ENCODE results near the gene YDJC. TPM values are rescaled to one million over a fixed set of nuclear protein-coding genes. Genes with fewer than 3 reads are reported as not detected.

Gene YDJC
- total RNA-seq, 1 donor from 2014 or later = 80.8 TPM

DNA sequence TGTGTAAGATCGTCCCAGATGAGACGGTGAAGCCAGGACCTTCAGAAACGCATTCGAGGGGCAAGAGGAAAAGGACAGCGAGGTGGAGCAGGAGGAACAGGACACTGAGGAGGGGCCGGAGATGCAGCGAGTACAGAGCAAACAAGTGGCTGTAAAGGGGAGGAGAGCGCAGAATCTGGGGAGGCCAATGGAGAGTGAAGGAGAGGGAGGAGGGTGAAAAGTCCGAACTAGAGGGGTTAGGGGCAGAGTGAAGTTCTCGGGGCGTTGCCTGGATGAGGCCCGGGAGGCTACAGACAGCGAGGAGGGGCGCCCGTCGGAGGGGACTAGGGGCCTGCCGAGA, 27.2 kb upstream of the YDJC start:
- TF ChIP-seq, protein P1, sequence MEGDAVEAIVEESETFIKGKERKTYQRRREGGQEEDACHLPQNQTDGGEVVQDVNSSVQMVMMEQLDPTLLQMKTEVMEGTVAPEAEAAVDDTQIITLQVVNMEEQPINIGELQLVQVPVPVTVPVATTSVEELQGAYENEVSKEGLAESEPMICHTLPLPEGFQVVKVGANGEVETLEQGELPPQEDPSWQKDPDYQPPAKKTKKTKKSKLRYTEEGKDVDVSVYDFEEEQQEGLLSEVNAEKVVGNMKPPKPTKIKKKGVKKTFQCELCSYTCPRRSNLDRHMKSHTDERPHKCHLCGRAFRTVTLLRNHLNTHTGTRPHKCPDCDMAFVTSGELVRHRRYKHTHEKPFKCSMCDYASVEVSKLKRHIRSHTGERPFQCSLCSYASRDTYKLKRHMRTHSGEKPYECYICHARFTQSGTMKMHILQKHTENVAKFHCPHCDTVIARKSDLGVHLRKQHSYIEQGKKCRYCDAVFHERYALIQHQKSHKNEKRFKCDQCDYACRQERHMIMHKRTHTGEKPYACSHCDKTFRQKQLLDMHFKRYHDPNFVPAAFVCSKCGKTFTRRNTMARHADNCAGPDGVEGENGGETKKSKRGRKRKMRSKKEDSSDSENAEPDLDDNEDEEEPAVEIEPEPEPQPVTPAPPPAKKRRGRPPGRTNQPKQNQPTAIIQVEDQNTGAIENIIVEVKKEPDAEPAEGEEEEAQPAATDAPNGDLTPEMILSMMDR (IDR thresholded peaks at IDR 0.05) = no peak
- Histone ChIP-seq H3K27ac (no peak overlapping the region), H3K27me3 (no peaks in the 10 kb centered on the region), H3K36me3 (no peaks in the 10 kb centered on the region), H3K9me3 (no peaks in the 10 kb centered on the region), H3K4me1 (peaks cover 4 to 7% of the 10 kb centered on the region in 2 donors), H3K4me3 (peak overlapping the region; percentile 56 to 78)
- intact Hi-C loops (cut with DNase I) = no loop called here
- no peak for DNase-seq (ENCODE audit: low spot score in 2 of 2)

DNA sequence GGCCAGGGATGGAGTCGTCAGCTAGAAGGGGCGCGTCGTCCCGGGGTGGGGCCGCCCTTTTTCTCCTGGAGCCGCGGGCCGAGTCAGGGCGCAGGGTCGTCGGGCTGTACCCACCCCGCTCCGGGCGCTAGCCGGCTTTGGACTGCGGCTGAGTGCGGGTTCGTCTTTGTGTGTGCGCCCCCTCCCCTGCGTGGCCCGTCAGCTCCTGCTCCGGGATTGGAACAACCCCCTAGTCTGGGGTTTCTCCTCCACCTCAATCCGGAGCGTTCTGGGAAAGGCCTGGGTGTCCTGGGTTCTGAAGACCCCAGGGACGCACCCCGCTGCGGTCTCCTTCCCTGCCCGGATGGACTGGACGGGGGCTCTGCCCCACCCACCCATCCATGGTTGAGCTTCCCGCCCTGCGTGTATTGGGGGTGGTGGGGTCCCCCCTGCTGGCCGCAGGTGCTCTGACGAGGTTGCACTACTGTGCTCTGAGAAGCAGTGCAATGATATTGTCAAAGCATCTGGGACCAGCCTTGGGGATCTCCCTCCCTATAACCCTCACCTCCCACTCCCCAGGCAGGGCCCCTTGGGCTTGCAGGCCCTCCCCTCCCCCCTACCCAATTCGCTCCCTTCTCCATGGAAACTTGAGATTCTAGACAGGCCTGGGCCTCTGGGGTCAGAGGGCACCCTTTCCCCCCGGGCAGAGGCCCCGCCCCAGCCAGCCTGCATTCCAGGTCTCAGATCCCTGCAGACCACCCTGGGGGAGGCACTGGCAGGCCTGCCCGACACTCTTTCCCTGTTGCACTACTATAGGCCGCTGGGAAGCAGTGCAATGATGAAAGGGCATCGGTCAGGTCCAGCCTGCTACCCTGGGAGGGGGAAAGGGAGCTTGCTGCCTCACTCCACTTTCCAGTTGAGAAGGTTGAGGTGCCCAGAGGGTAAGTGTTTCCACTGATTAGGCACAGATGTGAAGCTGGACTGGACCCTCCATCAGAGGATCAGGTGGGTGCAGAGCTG, 23.0 kb upstream of the YDJC start:
- TF ChIP-seq, protein P1 (IDR thresholded peaks at IDR 0.05) = no peak
- Histone ChIP-seq H3K36me3 (peaks cover 0 to 5% of the 10 kb centered on the region in 2 donors), H3K4me3 (peak overlapping the region; percentile 52 to 69), H3K4me1 (peaks cover 9 to 12% of the 10 kb centered on the region in 2 donors), H3K27ac (no peak overlapping the region), H3K9me3 (no peaks in the 10 kb centered on the region), H3K27me3 (no peaks in the 10 kb centered on the region)
- no peak for DNase-seq (ENCODE audit: low spot score in 2 of 2)
- intact Hi-C loops (cut with DNase I) = no loop called here

DNA sequence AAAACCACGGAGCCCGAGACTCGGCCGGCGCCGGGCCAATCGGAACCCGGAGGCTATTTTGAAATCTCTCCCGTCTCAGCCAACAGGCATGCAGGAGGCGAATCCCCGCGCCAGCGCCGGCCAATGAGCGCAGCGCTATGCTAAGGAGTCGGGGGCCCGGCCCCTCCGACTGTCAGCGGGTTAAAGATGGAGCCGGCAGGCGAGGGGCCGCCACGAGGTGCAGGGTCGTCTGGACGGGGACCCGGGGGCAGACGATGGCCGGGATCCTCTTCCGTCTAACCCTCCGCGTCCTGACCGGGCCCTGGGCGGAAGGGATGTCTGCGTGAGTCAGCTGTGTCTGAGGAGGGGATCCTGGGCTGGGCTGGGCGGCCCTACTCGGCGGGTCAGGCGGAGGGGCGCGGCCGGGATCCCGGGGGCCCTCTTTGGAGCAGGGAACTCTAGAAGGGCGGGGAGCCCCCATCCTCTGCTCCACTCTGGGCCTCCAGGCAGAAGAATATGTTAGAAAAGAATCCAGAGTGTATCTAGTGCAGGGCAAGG, 22.3 kb upstream of the YDJC start:
- Histone ChIP-seq H3K4me3 (peak overlapping the region; percentile 52 to 69), H3K27me3 (no peaks in the 10 kb centered on the region), H3K4me1 (peaks cover 5 to 10% of the 10 kb centered on the region in 2 donors), H3K36me3 (peaks cover 0 to 5% of the 10 kb centered on the region in 2 donors), H3K9me3 (no peaks in the 10 kb centered on the region), H3K27ac (no peak overlapping the region)
- TF ChIP-seq, protein P1 (IDR thresholded peaks at IDR 0.05) = no peak
- intact Hi-C loops (cut with DNase I) = no loop called here
- DNase-seq (ENCODE audit: low spot score in 2 of 2) = peak; percentile 70 to 93

DNA sequence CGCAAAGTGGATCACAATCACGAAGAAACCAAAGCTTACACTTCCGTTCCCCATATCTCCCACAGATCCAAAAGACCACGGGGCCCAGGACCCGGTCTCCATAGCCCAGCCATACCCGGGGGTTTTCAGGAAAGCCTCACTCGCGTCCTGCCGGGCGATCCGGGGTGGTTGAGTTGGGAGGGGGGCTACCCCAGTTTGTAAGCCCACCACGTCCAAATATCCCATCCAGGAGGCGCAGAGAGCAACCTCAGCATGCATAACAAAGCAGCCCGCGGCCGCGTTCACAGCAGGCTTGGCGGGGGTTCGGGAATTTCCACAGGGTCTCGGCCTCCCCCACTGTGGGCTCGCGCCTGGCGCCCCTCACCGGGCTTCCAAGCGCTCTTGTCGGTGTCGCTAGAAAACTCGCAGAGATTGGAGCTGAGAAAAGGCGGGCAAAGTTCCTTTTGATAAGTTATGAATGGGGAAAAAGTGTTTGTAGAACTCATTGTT, 21.7 kb upstream of the YDJC start:
- Histone ChIP-seq H3K27me3 (no peaks in the 10 kb centered on the region), H3K36me3 (peaks cover 0 to 5% of the 10 kb centered on the region in 2 donors), H3K27ac (no peak overlapping the region), H3K4me1 (peaks cover 5 to 10% of the 10 kb centered on the region in 2 donors), H3K9me3 (no peaks in the 10 kb centered on the region), H3K4me3 (peak overlapping the region; percentile 52 to 69)
- TF ChIP-seq, protein P1 (IDR thresholded peaks at IDR 0.05) = no peak
- intact Hi-C loops (cut with DNase I) = no loop called here
- no peak for DNase-seq (ENCODE audit: low spot score in 2 of 2)

DNA sequence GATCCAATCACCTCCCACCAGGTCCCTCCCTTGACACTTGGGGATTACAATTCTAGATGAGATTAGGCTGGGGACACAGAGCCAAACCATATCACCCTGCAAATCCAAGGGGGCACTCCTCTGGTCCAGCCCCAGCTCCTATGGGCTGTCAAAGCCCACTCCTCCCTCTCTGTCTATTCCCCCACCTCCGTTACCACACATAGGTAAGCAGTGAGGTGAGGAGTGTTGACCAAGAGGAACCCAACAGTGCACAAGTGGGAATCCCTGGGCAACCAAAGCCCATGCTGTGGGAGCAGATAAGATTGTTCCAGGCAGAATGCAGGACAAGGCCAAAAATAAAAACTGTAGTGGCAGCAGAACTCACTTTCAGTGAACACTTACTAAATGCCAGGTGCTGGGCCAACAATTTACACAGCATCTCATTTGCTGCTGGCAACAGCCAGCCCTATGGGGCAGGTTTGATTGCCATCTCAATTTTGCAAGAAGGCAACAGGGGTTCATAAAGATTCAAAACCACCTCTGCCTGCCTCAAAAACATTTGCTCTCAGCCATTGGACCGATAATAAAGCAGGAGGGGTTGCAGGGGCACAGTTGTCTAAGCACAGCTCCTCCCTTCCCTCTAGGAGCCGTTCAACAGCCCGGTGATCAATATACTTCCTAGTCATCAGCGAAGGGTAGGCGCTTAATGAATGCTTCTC, 21.1 kb upstream of the YDJC start:
- no peak overlapping the region for H3K27ac ChIP-seq
- H3K27me3 ChIP-seq = no peaks in the 10 kb centered on the region
- no peaks in the 10 kb centered on the region for H3K9me3 ChIP-seq
- peaks cover 5 to 10% of the 10 kb centered on the region in 2 donors for H3K4me1 ChIP-seq
- H3K36me3 ChIP-seq = peaks cover 0 to 5% of the 10 kb centered on the region in 2 donors
- intact Hi-C loops (cut with DNase I) = no loop called here
- H3K4me3 ChIP-seq = peak overlapping the region; percentile 52 to 69
- DNase-seq (ENCODE audit: low spot score in 2 of 2) = no peak
- TF ChIP-seq, protein P1 (IDR thresholded peaks at IDR 0.05) = no peak
